Fibroblast of villous mesenchyme (primary cell): ENCODE data around the gene SLC25A19. TPM values are rescaled to one million over a fixed set of nuclear protein-coding genes. Genes with fewer than 3 reads are reported as not detected.

ENCODE experiments used
- DNase-seq: peaks from one replicate; pipeline ENCODE4 v3.0.0-alpha.2; 2010; ENCODE audit warnings: low read depth
- H3K4me3 ChIP-seq: 2 replicates; pipeline ENCODE4 v1.5.1; 2011; ENCODE audit warnings: low read depth, mild to moderate bottlenecking, low read length
- CTCF ChIP-seq: IDR thresholded peaks from 2 replicates; pipeline ENCODE4 v1.5.1; 2012; ENCODE audit warnings: low read depth, mild to moderate bottlenecking, low read length; ENCODE audit not compliant: insufficient read depth
- total RNA-seq: library from RNA; depleted of rRNA; stranded (reverse); fragments of >200 nt; gene quantifications from 2 replicates; pipeline ENCODE4 v1.2.3, GENCODE V29; 2012

SLC25A19 gene
- total RNA-seq, 1 donor: 7.8 TPM

- no peak for DNase-seq
- TF ChIP-seq CTCF: no peak
These were observed 51.1 kb downstream of the SLC25A19 start for GRCh38 chr17:75238020-75238580.

GRCh38 chr17:75237100-75238014 lies 51.9 kb downstream of the SLC25A19 start:
- no peak overlapping the region for H3K4me3 ChIP-seq
- DNase-seq: no peak
- TF ChIP-seq CTCF: no peak

More at GRCh38 chr17:75238020-75238580, 51.1 kb downstream of the SLC25A19 start:
- H3K4me3 ChIP-seq: no peak overlapping the region

GRCh38 chr17:75232786-75233185 lies 56.4 kb downstream of the SLC25A19 start:
- DNase-seq: no peak
- no peak overlapping the region for H3K4me3 ChIP-seq
- TF ChIP-seq CTCF: no peak

GRCh38 chr17:75231741-75232464 lies 57.3 kb downstream of the SLC25A19 start:
- no peak overlapping the region for H3K4me3 ChIP-seq
- no peak for DNase-seq
- TF ChIP-seq CTCF: no peak

GRCh38 chr17:75231071-75231470 lies 58.2 kb downstream of the SLC25A19 start:
- no peak for TF ChIP-seq CTCF
- DNase-seq: no peak

GRCh38 chr17:75228847-75229246 lies 60.4 kb downstream of the SLC25A19 start:
- DNase-seq: no peak
- TF ChIP-seq CTCF: no peak
- no peak overlapping the region for H3K4me3 ChIP-seq

More at GRCh38 chr17:75231071-75231470, 58.2 kb downstream of the SLC25A19 start:
- no peak overlapping the region for H3K4me3 ChIP-seq
